PFSK-1 (cell line): ENCODE measurements around the gene CNOT3.

Experiments used
- POLR2AphosphoS5 ChIP-seq: IDR thresholded peaks from 2 replicates; pipeline ENCODE4 v1.6.1; 2012; ENCODE audit warnings: low read depth, mild to moderate bottlenecking, control low read depth, low read length, moderate library complexity
- SIN3A ChIP-seq: IDR thresholded peaks from 2 replicates; pipeline ENCODE4 v1.6.1; 2012; ENCODE audit warnings: mild to moderate bottlenecking, low read length, moderate library complexity, borderline replicate concordance; ENCODE audit not compliant: insufficient read depth

GRCh38 chr19:54133312-54133956, 4.1 kb upstream of the CNOT3 start:
- TF ChIP-seq POLR2AphosphoS5 (no peak), SIN3A (no peak)
